Activated CD8-positive, alpha-beta memory T cell treated with anti-CD3 and anti-CD28 coated beads for 1 hour (primary cell): Measurements from ENCODE around the gene GTF3C1.

Experiments used
- DNase-seq, 2 donors: peaks; one replicate each; pipeline ENCODE4 v3.0.0-alpha.2; 2020; ENCODE audit warnings: low read depth in 1 of 2; ENCODE audit errors: extremely low read depth in 1 of 2

GTF3C1 gene

GRCh38 chr16:27520982-27521673 is 28.6 kb downstream of the GTF3C1 start:
- no peak for DNase-seq

GRCh38 chr16:27518226-27518625 is 31.5 kb downstream of the GTF3C1 start:
- no peak for DNase-seq

DNA sequence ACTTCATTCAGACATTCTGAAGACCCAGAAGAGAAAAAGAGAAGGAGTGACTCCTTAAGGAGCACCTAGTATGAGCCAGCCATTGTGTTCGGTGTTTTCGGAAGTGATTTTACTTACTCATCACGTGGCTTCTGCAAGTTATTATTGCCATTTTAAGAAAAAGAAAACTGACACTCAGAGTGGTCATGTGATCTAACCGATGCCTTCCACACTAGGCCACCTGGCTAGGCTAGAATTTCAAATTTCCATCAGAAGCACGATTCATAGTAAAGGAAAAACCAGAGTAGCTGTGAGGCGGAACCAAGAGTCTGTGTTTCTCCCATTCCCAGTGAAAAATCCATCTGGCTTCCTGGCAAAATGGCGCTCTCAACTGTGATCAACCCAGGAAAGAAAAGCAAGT is 32.0 kb downstream of the GTF3C1 start:
- no peak for DNase-seq

GRCh38 chr16:27516365-27516764 is 33.3 kb downstream of the GTF3C1 start:
- DNase-seq = no peak

DNA sequence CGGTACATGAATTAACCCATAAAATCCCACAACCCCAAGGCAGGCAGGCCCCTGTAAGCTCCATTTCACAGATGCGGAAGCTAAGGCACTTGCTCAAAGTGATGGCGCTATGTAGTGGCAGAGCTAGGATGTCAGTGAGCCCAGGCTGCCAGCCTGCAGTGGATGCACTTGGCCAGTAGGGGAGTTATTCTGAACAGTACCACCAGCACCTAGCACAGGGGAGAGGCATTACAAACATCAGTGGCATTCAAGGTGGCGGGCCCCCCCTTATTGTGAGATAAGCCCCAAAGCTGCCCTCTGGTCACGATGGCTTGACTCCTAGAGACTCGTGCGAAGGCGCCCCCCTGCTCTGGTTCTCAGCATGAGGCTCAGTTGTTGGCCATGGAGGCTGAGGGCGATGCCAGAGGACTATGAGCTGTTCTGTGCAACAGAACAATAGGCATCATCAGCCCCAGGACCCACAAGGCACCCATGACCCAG is 33.8 kb downstream of the GTF3C1 start:
- DNase-seq = no peak

DNA sequence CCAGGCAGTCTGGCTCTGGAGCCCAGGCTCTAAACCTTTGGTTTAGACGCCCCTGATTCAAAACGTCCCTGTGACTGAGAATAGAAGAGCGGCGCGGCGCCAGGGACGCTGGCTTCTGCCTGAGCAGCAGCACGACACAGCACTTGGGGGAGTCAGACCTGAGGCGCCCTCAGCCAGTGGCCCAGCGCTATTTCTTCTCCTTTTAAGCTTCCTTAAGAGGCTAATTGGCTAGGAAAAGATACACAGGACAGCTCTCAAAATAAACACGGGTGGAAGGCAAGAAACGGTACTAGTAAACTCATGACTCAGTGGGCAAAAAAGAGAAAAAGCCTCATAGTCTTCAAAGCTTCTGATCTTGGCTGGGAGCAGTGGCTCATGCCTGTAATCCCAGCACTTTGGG is 34.9 kb downstream of the GTF3C1 start:
- no peak for DNase-seq

- DNase-seq = no peak
Measured at GRCh38 chr16:27511657-27512448, 37.9 kb downstream of the GTF3C1 start.

DNA sequence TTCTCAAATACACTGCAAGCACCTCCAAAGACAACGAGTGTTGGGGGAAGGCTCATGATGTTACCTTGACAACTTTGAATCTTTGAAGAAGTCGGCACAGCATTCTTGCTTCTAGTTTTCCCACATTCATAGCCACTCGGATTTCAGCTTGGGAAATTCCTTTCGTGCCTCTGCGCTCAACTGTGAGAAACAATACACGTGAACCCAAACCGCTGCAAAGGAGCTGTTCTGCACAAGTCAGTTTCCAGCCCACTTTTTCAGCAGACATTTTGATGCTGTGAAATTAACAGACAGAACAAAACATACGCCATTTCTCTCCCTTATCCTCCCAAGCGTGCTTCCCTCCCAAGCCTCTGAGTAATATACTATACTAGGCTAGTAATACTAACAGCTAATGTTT is 41.2 kb downstream of the GTF3C1 start:
- no peak for DNase-seq

DNA sequence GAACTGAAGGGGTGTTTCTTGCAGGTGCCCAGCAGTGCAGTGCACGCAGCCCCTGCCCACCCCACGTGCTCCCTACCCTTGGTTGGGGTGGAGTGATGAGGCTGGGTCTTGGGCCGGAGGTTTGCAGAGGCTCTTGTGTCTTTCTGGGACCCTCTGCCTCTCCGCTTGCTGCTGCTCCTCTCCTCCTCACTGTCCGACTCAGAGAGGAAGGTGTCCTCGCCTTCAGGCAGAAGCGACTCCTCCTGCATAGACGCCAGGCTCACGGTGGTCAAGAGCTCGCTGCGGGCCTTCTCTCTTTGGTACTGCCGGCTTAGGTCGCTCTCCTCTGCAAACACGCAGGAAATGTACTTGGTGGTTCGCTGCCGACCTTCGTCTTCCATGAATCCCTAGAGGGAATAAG is 42.9 kb downstream of the GTF3C1 start:
- DNase-seq = no peak

GRCh38 chr16:27505297-27506236 is 44.1 kb downstream of the GTF3C1 start:
- no peak for DNase-seq

DNA sequence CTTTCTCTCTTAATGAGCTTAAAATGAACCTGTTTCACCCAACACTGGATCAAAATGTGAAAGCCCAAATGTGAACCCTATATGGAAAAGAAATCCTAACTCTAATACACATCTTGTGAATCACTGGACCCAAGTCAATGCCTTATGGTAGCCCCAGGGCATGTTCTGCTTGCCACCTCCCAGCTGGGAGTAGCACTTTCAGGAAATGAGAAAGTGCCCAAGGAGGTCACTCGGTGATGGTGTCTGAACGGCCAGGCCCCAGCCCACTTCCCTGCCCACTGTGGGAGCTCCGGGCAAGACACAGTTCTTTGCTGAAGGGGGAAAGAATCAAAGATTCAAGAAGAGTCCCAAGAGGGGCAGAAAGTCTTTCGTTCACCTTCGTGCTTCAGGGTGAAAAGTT is 46.1 kb downstream of the GTF3C1 start:
- DNase-seq = no peak

DNA sequence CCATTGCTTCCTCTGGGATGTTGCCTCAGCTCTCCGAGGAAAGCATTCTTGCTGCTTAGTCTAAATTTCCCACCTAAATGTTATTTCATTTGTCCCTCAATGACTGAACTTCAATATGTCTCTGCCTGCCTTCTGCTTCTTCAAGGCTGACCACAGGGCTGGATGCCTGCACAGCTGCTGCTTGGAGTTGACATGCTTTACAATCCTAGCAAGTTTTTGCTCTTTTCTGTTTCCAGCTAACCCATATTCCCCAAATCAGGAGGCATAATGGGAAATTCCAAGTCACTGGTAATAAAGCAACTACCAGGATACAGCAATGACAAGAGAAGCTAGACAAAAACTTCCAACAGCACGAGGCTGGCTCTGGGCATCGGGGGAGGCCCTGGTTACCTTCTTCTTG is 48.9 kb downstream of the GTF3C1 start:
- DNase-seq = no peak

DNA sequence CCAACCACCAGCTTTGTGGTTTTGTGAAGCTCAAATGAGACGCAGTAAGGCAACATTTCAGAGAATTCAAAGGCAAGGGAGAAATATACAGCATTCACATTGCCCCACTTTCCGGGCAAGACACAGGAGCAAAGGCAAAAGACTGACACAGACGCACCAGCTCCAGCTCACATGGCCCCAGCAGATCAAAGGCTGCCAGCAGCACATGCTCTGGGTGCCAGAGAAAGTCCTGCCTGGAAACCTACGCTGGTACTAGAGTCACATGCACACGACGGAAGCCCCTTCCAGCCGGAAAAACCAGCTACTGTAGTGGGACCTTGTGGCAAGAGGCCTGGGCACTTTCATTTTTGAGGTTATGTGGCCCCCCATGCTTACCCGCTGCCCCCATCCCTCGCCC is 50.1 kb downstream of the GTF3C1 start:
- DNase-seq = no peak

DNA sequence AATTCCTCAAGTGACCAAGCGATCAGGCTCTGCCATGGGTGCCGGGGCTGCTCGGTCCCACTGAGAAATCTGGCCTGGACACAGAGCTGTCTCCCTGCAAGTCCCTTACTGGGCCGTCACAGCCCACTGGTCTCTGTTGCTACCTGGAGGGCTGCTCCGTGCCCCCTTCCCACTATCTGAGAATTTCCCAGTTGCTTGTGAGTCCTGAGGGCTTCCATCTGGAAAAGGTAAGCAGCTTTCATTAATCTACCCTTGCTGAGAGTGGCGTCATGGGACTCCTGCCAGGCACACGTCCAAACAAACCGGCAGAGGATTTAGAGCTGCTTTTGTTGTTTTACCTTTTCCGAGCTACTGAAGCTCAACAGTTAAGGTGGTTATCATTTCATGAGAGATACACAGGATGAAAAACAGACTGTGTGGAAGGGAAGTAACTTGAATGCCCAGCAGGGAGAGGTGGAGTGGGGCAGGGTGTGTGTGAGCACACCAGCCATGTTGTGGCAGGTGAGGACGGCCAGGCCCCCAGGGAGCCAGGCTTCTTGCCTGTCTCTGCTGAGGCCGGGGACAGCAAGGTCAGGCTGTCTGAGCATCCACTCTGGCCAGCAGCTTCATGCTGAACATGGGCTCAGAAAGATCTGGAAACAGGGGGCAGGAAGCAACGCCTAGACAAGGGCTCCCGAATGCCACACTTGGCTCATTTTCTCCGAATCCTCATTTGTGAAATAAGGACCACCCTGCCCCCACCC is 50.6 kb downstream of the GTF3C1 start:
- DNase-seq = no peak

- no peak for DNase-seq
Measured at GRCh38 chr16:27498031-27498825, 51.5 kb downstream of the GTF3C1 start.

DNA sequence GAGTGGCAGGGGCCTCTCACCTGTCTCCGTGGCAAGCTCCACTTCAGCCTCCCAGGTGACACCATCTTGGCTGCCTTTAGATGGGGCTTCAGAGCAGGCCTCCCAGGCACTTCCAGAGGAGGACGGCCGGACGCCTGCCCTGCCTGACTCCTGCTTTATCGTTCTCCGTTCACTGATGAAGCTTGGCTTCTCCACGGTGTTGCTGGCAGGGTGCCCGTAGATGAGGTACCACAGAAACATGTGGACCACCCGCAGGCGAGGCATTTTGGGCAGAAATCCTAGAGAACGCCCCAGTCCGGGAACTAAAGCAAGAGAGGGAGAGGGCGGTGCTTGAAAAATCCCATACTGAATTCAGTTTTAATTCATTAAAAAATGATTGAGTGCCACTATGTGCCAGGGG is 54.5 kb downstream of the GTF3C1 start:
- no peak for DNase-seq

DNA sequence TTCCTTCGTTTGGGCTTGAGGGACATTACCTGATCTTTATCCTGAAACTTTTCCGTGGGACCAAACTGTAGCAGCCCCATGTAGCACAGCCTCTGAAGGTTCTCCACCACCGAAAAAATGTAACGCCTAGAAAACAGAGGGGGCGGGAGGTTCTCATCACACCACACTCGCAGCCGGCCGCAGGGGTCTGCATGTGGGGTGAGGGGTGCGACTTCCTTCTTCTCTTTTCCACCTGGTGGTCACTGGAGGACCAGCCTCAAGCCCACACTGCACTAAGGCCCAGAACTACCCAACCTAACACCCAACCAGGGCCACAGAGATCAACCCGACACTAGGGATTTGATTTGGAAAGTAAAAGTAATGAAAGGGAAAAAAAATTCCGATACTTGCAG is 57.1 kb downstream of the GTF3C1 start:
- DNase-seq = no peak

DNA sequence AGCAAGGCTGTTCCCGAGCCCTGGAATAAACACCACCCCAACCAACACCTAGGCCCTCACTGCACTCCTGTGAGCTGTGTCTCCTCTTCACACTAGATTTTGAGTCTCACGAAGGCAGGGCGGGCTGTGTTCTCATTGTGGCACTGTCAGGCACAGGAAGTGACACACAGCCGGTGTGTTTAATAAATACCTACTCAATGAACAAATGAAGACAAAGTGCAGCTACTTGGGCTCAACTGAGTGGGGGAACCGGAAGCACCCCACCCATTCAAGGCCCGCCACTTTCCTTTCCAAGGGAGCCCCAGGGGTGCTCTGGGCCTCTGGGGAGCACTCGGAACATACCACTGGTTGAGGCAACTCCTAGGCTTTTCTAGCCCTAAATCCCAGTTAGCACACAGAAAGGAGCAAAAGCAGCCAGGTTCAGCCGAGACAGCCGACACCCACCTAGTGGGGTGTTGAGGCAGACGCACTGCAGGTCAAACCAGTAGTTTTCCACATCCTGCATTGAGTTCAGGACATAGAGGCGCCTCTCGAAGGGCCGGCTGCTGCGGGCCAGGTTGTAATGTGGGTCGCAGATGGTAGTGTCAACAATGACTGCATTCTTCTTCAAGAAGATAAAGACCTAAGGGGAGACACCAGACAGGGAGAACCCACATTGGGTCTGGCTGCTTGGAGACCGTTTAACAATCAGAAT is 57.7 kb downstream of the GTF3C1 start:
- no peak for DNase-seq

GRCh38 chr16:27489906-27490305 is 59.8 kb downstream of the GTF3C1 start:
- DNase-seq = no peak
